SK-N-SH (cell line): ENCODE measurements around the gene DENND2C. TPM values are rescaled to one million over a fixed set of nuclear protein-coding genes. Genes with fewer than 3 reads are reported as not detected.

ENCODE experiments used
- CTCF ChIA-PET: fragments of 300-600, 350-600 bp; formaldehyde crosslinking; extraction: SDS; loops from one replicate; lab custom pipeline; 2021; lab: Yijun Ruan, JAX
- POLR2A ChIA-PET: fragments of 350-600 bp; sonication (Branson Sonifier 250); formaldehyde crosslinking; extraction: SDS; loops from one replicate; lab custom pipeline; 2020; ENCODE audit warnings: antibody characterized with exemption, inconsistent platforms; lab: Yijun Ruan, JAX
- DNase-seq: peaks from one replicate; pipeline ENCODE4 v3.0.0; 2012
- H2AFZ ChIP-seq: fragments of 200-600 bp; sonication (generic); 2 replicates; pipeline ENCODE4 v1.8.1; 2016; ENCODE audit warnings: antibody characterized with exemption, mild to moderate bottlenecking, low read depth
- H3F3A ChIP-seq: fragments of 200-600 bp; sonication (generic); replicated peaks from 2 replicates; pipeline ENCODE3; 2016; ENCODE audit warnings: antibody characterized with exemption, mild to moderate bottlenecking; ENCODE audit not compliant: insufficient read depth
- H3K27ac ChIP-seq, 2 experiments: fragments of 200-500 bp in 1 of 2; fragments of 200-600 bp in 1 of 2; sonication (Bioruptor generic) in 1 of 2; sonication (generic), shearing (Covaris generic) in 1 of 2; 2 replicates each; pipeline versions ENCODE4 v1.5.1 to v1.6.1; 2014 to 2016; ENCODE audit warnings: low read depth in 2 of 2, inconsistent platforms in 1 of 2, low read length in 1 of 2, mild to moderate bottlenecking in 1 of 2, mixed read lengths in 1 of 2
- H3K27me3 ChIP-seq: fragments of 200-600 bp; sonication (generic), shearing (Covaris generic); 2 replicates; pipeline ENCODE4 v1.6.1; 2016; ENCODE audit warnings: mixed run types; ENCODE audit not compliant: insufficient read depth
- H3K36me3 ChIP-seq, 2 experiments: fragments of 200-500 bp in 1 of 2; fragments of 200-600 bp in 1 of 2; sonication (Bioruptor generic) in 1 of 2; sonication (generic) in 1 of 2; replicated peaks in 1 of 2; 2 replicates each; pipeline versions ENCODE3 to v1.5.1; 2014 to 2016; ENCODE audit warnings: low read length in 1 of 2, mild to moderate bottlenecking in 1 of 2; ENCODE audit not compliant: insufficient read depth in 2 of 2, control insufficient read depth in 1 of 2
- H3K4me1 ChIP-seq, 2 experiments: fragments of 200-500 bp in 1 of 2; fragments of 200-600 bp in 1 of 2; sonication (Bioruptor generic) in 1 of 2; sonication (generic), shearing (Covaris generic) in 1 of 2; 2 replicates each; pipeline versions ENCODE4 v1.5.1 to v1.6.1; 2014 to 2016; ENCODE audit warnings: low read depth in 1 of 2, low read length in 1 of 2, mixed run types in 1 of 2; ENCODE audit not compliant: insufficient read depth in 2 of 2, control insufficient read depth in 1 of 2
- H3K4me2 ChIP-seq: fragments of 200-600 bp; sonication (generic), shearing (Covaris generic); 2 replicates; pipeline ENCODE4 v1.6.1; 2017; ENCODE audit warnings: mixed run types
- H3K4me3 ChIP-seq, 2 experiments: fragments of 200-500 bp in 1 of 2; fragments of 200-600 bp in 1 of 2; sonication (Bioruptor generic) in 1 of 2; sonication (generic), shearing (Covaris generic) in 1 of 2; 2 replicates each; pipeline versions ENCODE4 v1.5.1 to v1.8.1; 2014 to 2016; ENCODE audit warnings: low read depth in 2 of 2, inconsistent platforms in 1 of 2, low read length in 1 of 2, mild to moderate bottlenecking in 1 of 2, mixed read lengths in 1 of 2, moderate library complexity in 1 of 2
- H3K79me2 ChIP-seq: fragments of 200-600 bp; sonication (generic); 2 replicates; pipeline ENCODE4 v1.8.1; 2017; ENCODE audit warnings: mild to moderate bottlenecking; ENCODE audit not compliant: insufficient read depth
- H3K9ac ChIP-seq: fragments of 200-600 bp; sonication (generic); 2 replicates; pipeline ENCODE4 v1.6.1; 2017; ENCODE audit warnings: mixed run types
- H3K9me2 ChIP-seq: fragments of 200-600 bp; sonication (generic); 2 replicates; pipeline ENCODE4 v1.6.1; 2017; ENCODE audit warnings: mixed run types
- H3K9me3 ChIP-seq: fragments of 200-600 bp; sonication (generic); 2 replicates; pipeline ENCODE4 v1.6.1; 2017; ENCODE audit warnings: mixed run types, mild to moderate bottlenecking, moderate library complexity
- H4K20me1 ChIP-seq: fragments of 200-600 bp; sonication (generic); 2 replicates; pipeline ENCODE4 v1.6.1; 2017; ENCODE audit warnings: mild to moderate bottlenecking, mixed run types; ENCODE audit not compliant: insufficient read depth
- ELF1 ChIP-seq: IDR thresholded peaks from 2 replicates; pipeline ENCODE4 v1.4.0; 2012
- EZH2phosphoT487 ChIP-seq: fragments of 200-600 bp; sonication (generic); IDR thresholded peaks from 2 replicates; pipeline ENCODE4 v1.6.1; 2017; ENCODE audit warnings: low read depth, mixed run types, mild to moderate bottlenecking, antibody characterized with exemption, moderate library complexity, borderline replicate concordance
- FOXJ3 ChIP-seq: sonication (generic); formaldehyde crosslinking; IDR thresholded peaks from 2 replicates; pipeline ENCODE4 v1.5.1; 2020; ENCODE audit warnings: mild to moderate bottlenecking, missing genetic modification reagents
- FOXM1 ChIP-seq: IDR thresholded peaks from 2 replicates; pipeline ENCODE4 v1.4.0; 2012; ENCODE audit warnings: low read depth, mild to moderate bottlenecking
- GABPA ChIP-seq: IDR thresholded peaks from 2 replicates; pipeline ENCODE4 v1.4.0; 2012; ENCODE audit warnings: low read depth, mild to moderate bottlenecking
- JUND ChIP-seq: IDR thresholded peaks from 2 replicates; pipeline ENCODE4 v1.4.0; 2012
- MAX ChIP-seq: IDR thresholded peaks from 2 replicates; pipeline ENCODE4 v1.4.0; 2012; ENCODE audit warnings: low read depth
- MEF2A ChIP-seq: IDR thresholded peaks from 2 replicates; pipeline ENCODE4 v1.4.0; 2012; ENCODE audit warnings: low read depth, borderline replicate concordance
- POLR2AphosphoS5 ChIP-seq: IDR thresholded peaks from 2 replicates; pipeline ENCODE4 v1.6.1; 2012; ENCODE audit warnings: low read depth, low read length
- RAD21 ChIP-seq: IDR thresholded peaks from 2 replicates; pipeline ENCODE4 v1.6.1; 2012; ENCODE audit warnings: mild to moderate bottlenecking, low read length
- RCOR1 ChIP-seq: fragments of 150-350 bp; IDR thresholded peaks from 2 replicates; pipeline ENCODE4 v1.6.1; 2017; ENCODE audit warnings: antibody characterized with exemption, low read length
- RXRA ChIP-seq: IDR thresholded peaks from 2 replicates; pipeline ENCODE4 v1.4.0; 2012; ENCODE audit warnings: low read depth, mild to moderate bottlenecking, borderline replicate concordance
- TAF1 ChIP-seq: IDR thresholded peaks from 2 replicates; pipeline ENCODE4 v1.6.1; 2012; ENCODE audit warnings: low read depth, mild to moderate bottlenecking, low read length, moderate library complexity, borderline replicate concordance
- TCF12 ChIP-seq: IDR thresholded peaks from 2 replicates; pipeline ENCODE4 v1.4.0; 2012
- YY1 ChIP-seq: IDR thresholded peaks from 2 replicates; pipeline ENCODE4 v1.4.0; 2012; ENCODE audit warnings: low read depth, mild to moderate bottlenecking
- WGBS: methylation state at CpG from one replicate; pipeline ENCODE4 v1.1.6; 2017; ENCODE audit warnings: low lambda C conversion rate; 5-methylcytosine and 5-hydroxymethylcytosine counted together
- polyA plus RNA-seq, 3 experiments: library from polyadenylated mRNA; depleted of rRNA; stranded (reverse); fragments of >200 nt; gene quantifications; 2 replicates each; pipeline ENCODE4 v1.2.3, GENCODE V29; 2012
- TF ChIP-seq, protein P1 (sequence below): IDR thresholded peaks from 2 replicates; pipeline ENCODE4 v1.4.0; 2012; ENCODE audit warnings: low read depth, borderline replicate concordance
- TF ChIP-seq, protein P2 (sequence below): IDR thresholded peaks from 2 replicates; pipeline ENCODE4 v1.4.0; 2012; ENCODE audit warnings: low read depth, borderline replicate concordance
- TF ChIP-seq, protein P3 (sequence below): IDR thresholded peaks from 2 replicates; pipeline ENCODE4; 2012

Gene DENND2C
- polyA plus RNA-seq, 1 of the 3 experiments (the other 2 are of a cell fraction) = 0.03 TPM

DNA sequence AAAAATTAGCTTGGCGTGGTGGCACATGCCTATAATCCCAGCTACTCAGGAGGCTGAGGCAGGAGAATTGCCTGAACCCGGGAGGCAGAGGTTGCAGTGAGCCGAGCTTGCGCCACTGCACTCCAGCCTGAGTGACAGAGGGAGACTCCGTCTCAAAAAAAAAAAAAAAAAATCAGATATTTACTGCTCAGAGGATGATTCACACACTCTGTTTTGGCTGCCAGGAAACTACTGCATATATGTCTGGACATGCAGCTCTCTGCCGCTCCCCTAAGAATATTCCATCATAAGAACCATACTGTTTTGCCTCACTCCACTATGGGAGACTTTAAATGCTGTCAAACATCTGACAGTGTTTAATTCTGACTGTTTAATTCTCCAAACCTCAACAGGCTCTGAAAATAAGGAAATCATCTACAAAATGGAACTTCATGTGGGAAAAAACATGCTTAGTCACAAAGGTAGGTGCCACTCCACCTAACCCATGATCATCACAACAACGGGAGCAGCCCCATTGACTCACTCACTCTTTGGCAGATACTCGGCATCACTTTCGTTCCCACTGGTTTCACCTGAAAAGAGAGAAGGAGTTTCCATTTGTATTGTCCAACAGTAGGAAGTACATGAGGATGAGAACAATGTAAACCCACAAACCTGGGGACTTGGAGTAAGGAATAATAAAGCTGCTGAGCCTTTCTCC is 59.2 kb downstream of the DENND2C start:
- Histone ChIP-seq H3K79me2 (no peaks in the 10 kb centered on the region), H3K9ac (no peak overlapping the region), H3K36me3 (no peaks in the 10 kb centered on the region), H2AFZ (peak overlapping the region; percentile 43; the same call in 1 of the 2 replicates), H3K27ac (no peak overlapping the region), H3K9me3 (no peaks in the 10 kb centered on the region), H3K4me2 (no peak overlapping the region), H3F3A (no peaks in the 10 kb centered on the region), H4K20me1 (no peaks in the 10 kb centered on the region), H3K4me1 (no peaks in the 10 kb centered on the region; a peak in 1 of 4 replicates), H3K27me3 (no peaks in the 10 kb centered on the region; the same call in 1 of the 2 replicates), H3K4me3 (no peak overlapping the region), H3K9me2 (no peaks in the 10 kb centered on the region)
- no peak for DNase-seq
- CTCF ChIA-PET = no interaction called here
- WGBS = 44% methylated on average over 9 of the region's 9 CpGs
- POLR2A ChIA-PET = no interaction called here
- TF ChIP-seq RXRA (no peak), GABPA (no peak), YY1 (no peak), JUND (no peak), ELF1 (no peak), FOXM1 (no peak), TAF1 (no peak), TCF12 (no peak), FOXJ3 (CRISPR knock-in tag) (no peak), POLR2AphosphoS5 (no peak), MAX (no peak), RCOR1 (no peak), RAD21 (no peak), MEF2A (no peak), EZH2phosphoT487 (no peak)
- TF ChIP-seq, protein P1, sequence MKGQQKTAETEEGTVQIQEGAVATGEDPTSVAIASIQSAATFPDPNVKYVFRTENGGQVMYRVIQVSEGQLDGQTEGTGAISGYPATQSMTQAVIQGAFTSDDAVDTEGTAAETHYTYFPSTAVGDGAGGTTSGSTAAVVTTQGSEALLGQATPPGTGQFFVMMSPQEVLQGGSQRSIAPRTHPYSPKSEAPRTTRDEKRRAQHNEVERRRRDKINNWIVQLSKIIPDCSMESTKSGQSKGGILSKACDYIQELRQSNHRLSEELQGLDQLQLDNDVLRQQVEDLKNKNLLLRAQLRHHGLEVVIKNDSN = no peak
- TF ChIP-seq, protein P2, sequence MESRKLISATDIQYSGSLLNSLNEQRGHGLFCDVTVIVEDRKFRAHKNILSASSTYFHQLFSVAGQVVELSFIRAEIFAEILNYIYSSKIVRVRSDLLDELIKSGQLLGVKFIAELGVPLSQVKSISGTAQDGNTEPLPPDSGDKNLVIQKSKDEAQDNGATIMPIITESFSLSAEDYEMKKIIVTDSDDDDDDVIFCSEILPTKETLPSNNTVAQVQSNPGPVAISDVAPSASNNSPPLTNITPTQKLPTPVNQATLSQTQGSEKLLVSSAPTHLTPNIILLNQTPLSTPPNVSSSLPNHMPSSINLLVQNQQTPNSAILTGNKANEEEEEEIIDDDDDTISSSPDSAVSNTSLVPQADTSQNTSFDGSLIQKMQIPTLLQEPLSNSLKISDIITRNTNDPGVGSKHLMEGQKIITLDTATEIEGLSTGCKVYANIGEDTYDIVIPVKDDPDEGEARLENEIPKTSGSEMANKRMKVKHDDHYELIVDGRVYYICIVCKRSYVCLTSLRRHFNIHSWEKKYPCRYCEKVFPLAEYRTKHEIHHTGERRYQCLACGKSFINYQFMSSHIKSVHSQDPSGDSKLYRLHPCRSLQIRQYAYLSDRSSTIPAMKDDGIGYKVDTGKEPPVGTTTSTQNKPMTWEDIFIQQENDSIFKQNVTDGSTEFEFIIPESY = no peak
- TF ChIP-seq, protein P3, sequence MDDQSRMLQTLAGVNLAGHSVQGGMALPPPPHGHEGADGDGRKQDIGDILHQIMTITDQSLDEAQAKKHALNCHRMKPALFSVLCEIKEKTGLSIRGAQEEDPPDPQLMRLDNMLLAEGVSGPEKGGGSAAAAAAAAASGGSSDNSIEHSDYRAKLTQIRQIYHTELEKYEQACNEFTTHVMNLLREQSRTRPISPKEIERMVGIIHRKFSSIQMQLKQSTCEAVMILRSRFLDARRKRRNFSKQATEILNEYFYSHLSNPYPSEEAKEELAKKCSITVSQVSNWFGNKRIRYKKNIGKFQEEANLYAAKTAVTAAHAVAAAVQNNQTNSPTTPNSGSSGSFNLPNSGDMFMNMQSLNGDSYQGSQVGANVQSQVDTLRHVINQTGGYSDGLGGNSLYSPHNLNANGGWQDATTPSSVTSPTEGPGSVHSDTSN = no peak
